GM19043 (cell line): ENCODE results near the gene ZNF525.
"Not testable (repeated sequence)": the region's sequence is repeated elsewhere in the genome, so short reads cannot be mapped to it uniquely, and the experiment has no call there.

Experiments
- ATAC-seq: cut with Tn5 transposase; IDR thresholded peaks from one replicate; pipeline ENCODE4 v1.9.1; 2021; ENCODE audit warnings: low read depth; ENCODE audit not compliant: unreplicated experiment

Gene ZNF525

DNA sequence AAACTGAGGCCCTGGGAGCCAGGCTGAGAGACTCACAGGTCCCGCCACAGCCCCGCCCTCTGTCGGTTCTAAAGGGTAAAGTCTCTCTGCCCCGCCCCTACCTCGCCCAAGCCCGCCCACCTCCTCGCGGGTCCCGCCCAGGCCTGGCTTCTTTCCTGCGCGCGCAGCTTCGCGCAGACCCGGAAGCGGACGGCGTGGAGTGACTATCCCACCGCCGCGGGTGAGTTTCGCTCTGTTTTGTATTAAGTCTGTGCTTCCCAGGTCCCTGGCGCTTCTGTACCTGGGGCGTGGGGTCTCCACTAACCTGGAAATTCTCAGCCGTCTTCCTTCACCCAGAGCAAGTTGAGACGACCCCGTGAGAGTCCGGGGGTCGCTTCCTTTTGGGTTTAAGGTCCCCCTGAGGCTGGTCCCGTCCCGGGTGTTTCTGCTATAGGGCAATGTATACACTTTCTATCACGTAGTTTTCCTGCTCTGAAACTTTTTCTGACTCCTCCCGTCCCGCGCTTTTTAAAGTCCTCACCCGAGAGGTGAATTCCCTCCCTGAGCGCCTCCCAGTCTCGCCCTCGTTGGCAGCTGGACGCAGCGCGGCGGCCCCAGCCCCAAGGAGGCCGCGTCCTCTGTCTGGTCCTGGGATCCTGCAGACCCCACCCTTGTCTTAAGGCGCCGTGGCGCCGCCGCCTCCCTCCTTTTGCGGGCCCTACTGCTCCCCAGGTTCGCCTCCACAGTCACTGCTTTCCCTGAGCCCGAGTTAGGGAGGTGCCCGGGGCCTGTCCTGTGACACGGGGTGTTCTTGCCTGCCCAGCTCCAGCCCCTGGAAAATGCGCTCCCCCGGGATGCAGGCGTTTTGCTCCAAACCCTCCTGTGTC lies 29.7 kb downstream of the ZNF525 start, which contains the start of gene ZNF765:
TSS of gene ZNF765 (plus strand) at position 176 of the 866 bp plus-strand sequence. CDS start 2,867 bp downstream, outside the sequence.
- peak; percentile 84 for ATAC-seq

DNA sequence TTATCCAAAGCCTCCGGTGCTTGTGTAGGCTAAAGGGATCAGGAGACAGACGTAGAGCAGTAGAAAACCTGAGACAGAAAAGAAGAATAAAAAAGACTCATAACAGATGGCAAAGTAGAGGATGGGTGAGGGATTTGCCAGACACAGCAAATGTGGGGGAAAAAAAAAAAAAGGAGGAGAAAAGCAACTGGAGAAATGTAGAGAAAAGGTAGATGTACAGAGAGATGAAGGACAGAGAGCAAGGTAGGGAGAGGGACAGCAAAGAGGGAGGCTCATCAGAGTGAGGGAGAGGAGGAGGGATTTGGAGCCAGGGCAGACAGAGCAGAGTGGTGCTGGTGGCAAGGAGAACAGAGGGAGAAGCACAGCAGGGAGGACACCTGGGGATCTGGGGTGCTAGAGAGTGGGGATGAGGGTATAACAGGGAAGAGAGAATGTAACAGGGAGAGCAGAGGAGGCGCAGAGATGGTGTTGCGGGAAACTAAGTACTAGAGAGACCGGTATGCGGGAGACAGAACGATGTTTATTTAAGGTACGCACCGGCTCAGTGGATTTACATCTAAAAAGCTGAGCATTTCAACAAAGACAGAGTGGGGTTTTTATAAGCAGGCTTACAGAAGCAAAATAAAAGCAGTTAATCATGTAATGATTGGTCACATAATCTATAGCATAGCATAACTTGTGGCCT lies 30.5 kb downstream of the ZNF525 start:
- not testable (repeated sequence) for ATAC-seq

DNA sequence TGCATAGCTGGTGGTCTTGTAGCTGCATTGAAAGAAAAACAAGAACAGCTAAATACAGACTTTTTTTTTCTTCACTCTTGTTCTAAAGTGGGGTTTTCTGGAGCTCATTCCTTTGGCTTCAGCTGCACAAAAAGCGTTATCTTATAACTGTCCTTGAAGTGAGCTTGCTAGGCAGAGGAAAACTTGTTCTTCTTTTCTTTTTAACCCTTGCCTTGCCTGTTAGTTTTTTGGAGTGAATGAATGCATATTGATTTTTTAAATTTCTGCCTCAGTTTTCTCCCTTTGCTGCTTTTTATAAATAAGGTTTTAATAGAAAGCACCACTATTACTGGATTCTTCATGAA lies 31.0 kb downstream of the ZNF525 start:
- ATAC-seq: no peak

DNA sequence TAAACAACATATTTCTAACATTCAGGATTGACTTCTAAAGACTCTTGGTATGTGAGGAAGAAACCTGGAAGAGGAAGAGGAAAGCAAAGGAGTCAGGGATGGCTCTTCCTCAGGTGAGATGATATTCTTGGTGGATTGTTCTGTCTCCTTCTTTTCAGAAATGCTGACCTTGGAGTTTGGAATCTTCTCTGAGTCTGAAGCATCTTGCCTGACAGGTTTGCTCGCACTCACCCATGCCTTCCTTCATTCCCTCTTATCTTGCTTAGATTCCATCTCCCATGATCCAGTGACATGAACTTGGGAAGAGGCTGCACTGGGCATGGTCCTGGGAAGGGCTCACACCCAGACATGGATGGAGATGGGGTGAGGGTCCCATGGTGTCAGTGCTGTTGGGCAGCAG lies 32.4 kb downstream of the ZNF525 start:
- not testable (repeated sequence) for ATAC-seq

DNA sequence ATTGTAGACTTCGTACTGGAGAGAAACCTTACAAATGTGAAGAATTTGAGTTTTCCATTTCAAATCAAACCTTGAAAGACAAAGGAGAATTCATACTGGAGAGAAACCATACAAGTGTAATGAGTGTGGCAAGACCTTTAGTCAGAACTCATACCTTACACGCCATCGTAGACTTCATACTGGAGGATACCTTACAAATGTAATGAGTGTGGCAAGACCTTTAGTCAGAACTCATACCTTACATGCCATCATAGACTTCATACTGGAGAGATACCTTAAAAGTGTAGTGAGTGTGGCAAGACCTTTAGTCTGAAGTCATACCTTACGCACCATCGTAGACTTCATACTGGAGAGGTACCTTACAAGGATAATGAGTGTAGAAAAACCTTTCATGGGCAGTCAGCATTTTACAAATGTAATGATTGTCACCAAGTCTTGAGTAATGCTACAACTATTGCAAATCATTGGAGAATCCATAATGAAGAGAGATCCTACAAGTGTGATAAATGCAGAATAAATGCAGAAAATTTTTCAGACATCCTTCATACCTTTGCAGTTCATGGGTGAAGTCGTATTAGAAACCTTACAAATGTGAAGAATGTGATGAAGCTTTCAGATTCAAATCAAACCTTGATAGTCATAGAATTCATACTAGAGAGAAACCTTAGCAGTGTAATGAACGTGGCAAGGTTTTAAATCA lies 44.1 kb downstream of the ZNF525 start:
- ATAC-seq: no peak

DNA sequence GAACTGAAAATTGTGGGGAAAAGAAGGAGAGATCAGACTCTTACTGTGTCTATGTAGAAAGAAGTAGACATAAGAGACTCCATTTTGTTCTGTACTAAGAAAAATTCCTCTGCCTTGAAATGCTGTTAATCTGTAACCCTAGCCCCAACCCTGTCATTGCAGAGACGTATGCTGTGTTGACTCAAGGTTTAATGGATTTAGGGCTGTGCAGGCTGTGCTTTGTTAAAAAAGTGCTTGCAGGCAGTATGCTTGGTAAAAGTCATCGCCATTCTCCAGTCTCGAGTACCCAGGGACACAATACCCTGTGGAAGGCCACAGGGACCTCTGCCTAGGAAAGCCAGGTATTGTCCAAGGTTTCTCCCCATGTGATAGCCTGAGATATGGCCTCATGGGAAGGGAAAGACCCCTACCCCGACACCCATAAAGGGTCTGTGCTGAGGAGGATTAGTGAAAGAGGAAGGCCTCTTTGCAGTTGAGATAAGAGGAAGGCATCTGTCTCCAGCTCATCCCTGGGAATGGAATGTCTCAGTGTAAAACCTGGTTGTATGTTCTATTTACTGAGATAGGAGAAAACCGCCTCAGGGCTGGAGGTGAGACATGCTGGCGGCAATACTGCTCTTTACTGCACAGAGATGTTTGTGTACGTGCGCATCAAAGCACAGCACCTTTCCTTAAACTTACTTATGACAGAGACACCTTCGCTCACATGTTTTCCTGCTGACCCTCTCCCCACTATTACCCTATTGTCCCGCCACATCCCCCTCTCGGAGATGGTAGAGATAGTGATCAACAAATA lies 55.2 kb downstream of the ZNF525 start:
- ATAC-seq: not testable (repeated sequence)

DNA sequence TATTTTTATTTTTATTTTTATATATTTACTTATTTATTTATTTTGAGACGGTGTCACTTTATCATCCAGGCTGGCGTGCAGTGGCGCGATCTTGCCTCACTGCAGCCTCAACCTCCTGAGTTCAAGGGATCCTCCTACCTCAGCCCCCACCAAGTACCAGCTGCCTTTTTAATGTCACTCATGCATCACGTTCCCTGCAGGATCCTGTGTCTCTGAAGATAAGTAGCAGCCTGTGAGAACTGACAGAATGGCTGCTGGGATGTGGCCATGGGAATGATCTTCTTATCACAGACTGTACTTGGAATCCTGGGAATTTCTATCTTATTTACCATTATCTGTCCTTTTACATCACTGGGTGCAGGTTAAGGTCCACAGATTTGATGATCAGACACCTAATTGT lies 57.0 kb downstream of the ZNF525 start:
- ATAC-seq: no peak

DNA sequence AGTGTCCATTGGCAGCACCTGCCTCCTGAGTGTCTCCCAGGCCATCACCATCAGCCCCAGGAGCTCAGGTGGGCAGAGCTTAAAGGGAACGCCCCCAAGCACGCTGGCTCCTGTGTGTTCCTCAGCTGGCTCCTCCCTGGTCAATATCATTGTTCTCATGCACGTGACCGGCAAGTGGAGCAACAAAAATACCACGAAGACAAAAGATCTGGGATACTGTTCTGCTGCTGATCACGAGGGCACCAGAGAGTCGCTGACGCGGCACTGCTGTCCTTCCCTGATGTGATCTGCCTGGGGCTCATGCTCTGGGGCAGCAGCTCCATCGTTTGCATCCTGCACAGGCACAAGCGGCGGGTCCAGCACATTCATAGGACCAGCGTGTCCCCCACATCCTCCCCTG lies 57.6 kb downstream of the ZNF525 start:
- not testable (repeated sequence) for ATAC-seq

DNA sequence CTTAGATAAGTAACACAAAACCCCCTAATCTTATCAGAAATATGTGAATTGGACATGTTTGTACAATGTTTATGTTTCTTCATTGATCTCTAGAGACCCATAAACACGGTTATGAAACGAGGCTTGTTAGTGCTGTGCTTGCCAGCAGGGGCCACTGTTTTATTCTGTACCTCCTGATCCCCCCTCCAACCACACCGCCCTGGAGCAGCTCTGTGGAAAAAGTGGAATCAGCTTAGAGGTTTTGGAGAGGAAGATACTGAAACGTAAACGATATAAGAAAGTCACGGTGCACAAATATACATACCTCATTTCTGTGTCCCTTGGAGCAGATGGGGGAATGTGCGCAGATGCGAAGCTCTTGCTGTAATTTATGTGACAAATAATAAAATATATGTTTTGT lies 58.2 kb downstream of the ZNF525 start:
- not testable (repeated sequence) for ATAC-seq

DNA sequence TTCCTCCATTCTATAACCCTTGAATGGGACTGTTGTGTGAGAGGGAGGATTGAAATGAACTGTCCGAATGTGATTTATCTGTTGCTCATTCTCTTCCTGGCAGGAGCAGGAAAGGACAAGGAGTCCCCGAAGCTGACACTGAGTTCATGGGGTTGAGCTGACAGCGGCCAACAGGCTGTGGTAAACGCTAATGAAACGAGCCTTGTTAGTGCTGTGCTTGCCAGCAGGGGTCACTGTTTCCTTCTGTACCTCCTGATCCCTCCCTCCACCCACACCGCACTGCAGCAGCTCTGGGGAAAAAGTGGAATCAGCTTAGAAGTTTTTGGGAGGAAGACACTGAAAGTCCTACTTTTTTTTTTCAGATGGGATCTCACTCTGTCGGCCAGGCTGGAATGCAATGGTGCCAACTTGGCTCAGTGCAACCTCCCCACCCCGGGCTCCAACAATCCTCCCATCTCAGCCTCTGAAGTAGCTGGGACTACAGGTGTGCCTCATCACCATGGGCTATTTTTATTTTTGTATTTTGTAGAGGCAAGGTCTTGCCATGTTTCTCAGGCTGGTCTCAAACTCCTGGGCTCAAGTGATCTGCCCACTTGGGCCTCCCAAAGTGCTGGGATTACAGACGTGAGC lies 59.6 kb downstream of the ZNF525 start:
- no peak for ATAC-seq

DNA sequence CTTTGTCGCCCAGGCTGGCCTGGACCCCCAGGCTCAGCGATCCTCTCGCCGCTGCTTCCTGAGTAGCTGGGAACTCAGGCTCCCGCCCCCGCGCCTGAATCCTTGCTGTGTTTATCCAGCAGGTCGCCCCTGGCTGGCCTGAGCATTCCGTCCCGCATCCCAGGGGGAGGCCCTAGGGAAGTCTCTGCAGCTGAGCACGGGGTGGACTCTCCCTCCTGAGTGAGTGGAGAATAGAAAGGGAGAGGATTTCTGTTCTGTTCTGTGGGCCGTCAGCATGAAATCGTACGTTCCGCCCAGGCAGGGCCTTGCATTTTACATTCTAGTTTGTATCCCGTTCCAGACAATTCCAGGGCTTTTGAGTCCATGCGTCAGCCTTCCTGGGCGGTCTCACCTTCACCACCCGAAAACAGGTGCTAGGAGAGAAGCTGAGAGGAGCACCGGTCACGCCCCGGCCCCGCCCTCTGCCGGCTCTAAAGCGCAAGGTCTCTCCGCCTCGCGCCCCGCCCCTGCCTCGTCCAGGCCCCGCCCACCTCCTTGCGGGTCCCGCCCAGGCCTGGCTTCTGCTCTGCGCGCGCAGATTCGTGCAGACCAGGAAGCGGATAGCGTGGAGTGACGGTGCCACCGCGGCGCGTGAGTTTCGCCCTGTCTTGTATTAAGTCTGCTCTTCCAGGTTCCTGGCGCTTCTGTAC lies 66.0 kb downstream of the ZNF525 start, which contains the start of gene ZNF761:
TSS of gene ZNF761 (plus strand) at position 586 of the 689 bp plus-strand sequence. CDS start 15,285 bp downstream, outside the sequence.
- ATAC-seq: peak; percentile 81

DNA sequence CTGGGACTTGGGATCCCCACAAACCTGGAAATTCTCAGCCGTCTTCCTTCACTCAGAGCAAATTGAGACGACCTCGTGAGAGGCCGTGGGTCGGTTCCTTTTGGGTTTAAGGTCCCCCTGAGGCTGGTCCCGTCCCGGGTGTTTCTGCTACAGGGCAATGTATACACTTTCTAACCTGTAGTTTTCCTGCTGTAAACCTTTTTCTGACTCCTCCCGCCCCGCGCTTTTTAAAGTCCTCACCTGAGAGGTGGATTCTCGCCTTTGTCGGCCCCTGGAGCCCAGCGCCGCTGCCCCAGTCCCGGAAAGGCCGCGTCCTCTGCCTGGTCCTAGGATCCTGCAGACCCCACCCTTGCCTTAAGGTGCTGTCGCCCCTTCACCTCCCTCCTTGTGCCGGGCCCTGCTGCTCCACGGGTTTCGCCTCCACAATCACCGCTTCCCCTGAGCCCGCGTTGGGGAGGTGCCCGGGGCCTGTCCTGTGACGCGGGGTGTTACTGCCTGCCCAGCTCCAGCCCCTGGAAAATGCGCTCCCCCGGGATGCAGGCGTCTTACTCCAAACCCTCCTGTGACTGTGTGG lies 66.7 kb downstream of the ZNF525 start:
- peak; percentile 30 for ATAC-seq
